Nephron progenitor cell (in vitro differentiated cells): ENCODE results near the gene NCDN.
A peak's percentile ranks its signal among the peaks of the same experiment; 100 is the strongest.

ENCODE experiments used
- DNase-seq: peaks from one replicate; pipeline ENCODE4 v3.0.0; 2021
- H3K27ac Mint-ChIP-seq: 2 replicates; pipeline ENCODE4 v1.8.0; 2021; ENCODE audit warnings: mild to moderate bottlenecking, moderate library complexity, mixed read lengths
- H3K27me3 Mint-ChIP-seq: 2 replicates; pipeline ENCODE4 v1.8.0; 2021; ENCODE audit warnings: mild to moderate bottlenecking, low read depth, mixed read lengths; ENCODE audit not compliant: poor library complexity
- H3K36me3 Mint-ChIP-seq: 2 replicates; pipeline ENCODE4 v1.8.0; 2021; ENCODE audit warnings: low read depth, mixed read lengths
- H3K4me1 Mint-ChIP-seq: 2 replicates; pipeline ENCODE4 v1.8.0; 2021; ENCODE audit warnings: mixed read lengths
- H3K4me3 Mint-ChIP-seq: 2 replicates; pipeline ENCODE4 v1.8.0; 2021; ENCODE audit warnings: mild to moderate bottlenecking, moderate library complexity, mixed read lengths
- H3K9me3 Mint-ChIP-seq: 2 replicates; pipeline ENCODE4 v1.8.0; 2021; ENCODE audit warnings: mild to moderate bottlenecking, moderate library complexity, mixed read lengths
- TF ChIP-seq, protein P1 (sequence below): fragments of 200-600 bp; sonication (generic); IDR thresholded peaks from 2 replicates; pipeline ENCODE4 v1.5.0; 2021; ENCODE audit warnings: antibody characterized with exemption

The NCDN gene

DNA sequence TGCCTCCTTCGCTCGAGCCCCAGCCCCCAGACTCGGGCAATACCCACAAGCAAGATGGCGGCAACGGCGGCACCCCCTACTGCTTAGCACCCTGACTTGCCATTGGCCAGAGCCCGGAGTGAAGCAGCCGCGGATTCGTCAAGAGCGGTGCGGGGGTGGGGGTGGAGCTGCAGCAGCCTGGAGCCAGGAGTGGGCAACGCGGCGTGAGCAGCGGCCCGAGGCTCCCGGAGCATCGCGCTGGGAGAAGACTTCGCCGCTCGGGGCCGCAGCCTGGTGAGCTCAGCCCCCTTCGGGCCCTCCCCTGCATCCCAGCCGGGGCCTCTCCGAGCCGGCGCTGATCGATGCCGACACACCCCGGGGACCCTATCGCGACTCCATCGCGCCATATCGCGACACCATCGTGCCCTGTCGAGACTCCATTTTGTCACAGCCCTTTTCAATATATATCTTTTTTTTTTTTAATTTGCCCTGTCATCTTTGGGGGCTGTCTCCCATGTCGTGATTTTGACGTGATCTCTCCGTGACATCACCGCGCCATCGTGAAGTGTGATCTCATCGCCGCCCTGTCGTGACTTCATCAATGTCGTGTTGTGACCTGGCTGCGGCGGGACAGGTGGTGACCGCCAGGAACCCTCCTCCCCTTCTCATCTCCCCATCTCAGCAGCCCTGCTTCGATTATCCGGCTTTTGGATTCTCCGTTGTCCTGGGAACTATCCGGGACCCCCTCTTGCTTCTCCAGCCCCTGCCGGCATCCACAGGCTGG lies at the start of gene NCDN:
Gene NCDN (plus strand): TSS at position 189 of the 763 bp plus-strand sequence. CDS start 392 bp downstream, at position 581.
- Mint-ChIP-seq H3K27me3 (no peaks in the 10 kb centered on the region), H3K4me1 (peaks cover 50% of the 10 kb centered on the region), H3K9me3 (no peaks in the 10 kb centered on the region), H3K36me3 (peaks cover 8% of the 10 kb centered on the region), H3K4me3 (peak within 1 kb of the TSS; percentile 98), H3K27ac (peak within 1 kb of the TSS; percentile 98)
- TF ChIP-seq, protein P1, sequence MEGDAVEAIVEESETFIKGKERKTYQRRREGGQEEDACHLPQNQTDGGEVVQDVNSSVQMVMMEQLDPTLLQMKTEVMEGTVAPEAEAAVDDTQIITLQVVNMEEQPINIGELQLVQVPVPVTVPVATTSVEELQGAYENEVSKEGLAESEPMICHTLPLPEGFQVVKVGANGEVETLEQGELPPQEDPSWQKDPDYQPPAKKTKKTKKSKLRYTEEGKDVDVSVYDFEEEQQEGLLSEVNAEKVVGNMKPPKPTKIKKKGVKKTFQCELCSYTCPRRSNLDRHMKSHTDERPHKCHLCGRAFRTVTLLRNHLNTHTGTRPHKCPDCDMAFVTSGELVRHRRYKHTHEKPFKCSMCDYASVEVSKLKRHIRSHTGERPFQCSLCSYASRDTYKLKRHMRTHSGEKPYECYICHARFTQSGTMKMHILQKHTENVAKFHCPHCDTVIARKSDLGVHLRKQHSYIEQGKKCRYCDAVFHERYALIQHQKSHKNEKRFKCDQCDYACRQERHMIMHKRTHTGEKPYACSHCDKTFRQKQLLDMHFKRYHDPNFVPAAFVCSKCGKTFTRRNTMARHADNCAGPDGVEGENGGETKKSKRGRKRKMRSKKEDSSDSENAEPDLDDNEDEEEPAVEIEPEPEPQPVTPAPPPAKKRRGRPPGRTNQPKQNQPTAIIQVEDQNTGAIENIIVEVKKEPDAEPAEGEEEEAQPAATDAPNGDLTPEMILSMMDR = no peak
- DNase-seq = peak; percentile 95

- no peak for DNase-seq
- Mint-ChIP-seq H3K4me3 (no peak overlapping the region), H3K27me3 (no peaks in the 10 kb centered on the region), H3K36me3 (peaks cover 31% of the 10 kb centered on the region), H3K27ac (no peak overlapping the region), H3K9me3 (no peaks in the 10 kb centered on the region), H3K4me1 (no peaks in the 10 kb centered on the region)
- TF ChIP-seq, protein P1 = no peak
Measured at GRCh38 chr1:35507947-35508346, 49.7 kb upstream of the NCDN start.

DNA sequence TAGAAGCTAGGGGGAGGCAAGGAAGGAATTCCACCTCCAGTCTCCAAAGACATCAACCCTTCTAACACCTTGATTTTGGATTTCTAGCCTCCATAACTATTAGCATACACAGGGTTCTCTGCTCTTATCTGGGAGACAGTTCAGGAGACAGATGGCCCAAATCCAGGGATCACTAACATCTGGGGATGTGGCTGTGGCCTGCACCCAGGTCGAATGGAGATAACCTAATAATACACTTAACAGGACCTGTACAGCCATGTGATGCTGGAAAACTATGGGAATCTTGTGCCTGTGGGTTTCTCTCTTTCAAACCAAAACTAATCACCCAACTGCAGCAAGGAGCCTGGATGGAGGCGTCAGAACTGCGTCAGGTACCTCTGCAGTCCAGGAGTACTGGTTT lies 48.0 kb upstream of the NCDN start:
- Mint-ChIP-seq H3K36me3 (peaks cover 40% of the 10 kb centered on the region), H3K27ac (no peak overlapping the region), H3K4me1 (no peaks in the 10 kb centered on the region), H3K27me3 (no peaks in the 10 kb centered on the region), H3K4me3 (no peak overlapping the region), H3K9me3 (peaks cover 8% of the 10 kb centered on the region)
- no peak for DNase-seq
- TF ChIP-seq, protein P1 = no peak

DNA sequence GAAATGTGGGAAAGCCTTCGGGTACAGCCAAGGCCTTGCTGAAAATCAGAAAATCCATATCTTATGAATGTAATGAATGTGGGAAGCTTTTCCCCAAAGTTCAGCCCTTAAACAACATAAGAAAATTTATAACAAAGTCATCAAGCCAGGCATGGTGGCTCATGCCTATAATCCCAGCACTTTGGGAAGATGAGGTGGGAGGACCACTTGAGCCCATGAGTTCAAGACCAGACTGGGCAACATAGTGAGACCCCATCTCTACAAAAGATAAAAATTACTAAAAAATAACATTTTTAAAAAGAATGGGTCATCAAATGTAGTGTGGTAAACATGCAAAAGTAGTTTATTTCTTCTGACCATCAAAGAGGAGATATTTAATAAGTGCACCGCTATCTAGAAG lies 46.3 kb upstream of the NCDN start:
- Mint-ChIP-seq H3K4me3 (no peak overlapping the region), H3K27me3 (peaks cover 2% of the 10 kb centered on the region), H3K27ac (no peak overlapping the region), H3K4me1 (no peaks in the 10 kb centered on the region), H3K9me3 (peaks cover 25% of the 10 kb centered on the region), H3K36me3 (peaks cover 41% of the 10 kb centered on the region)
- TF ChIP-seq, protein P1 = no peak
- no peak for DNase-seq

GRCh38 chr1:35518183-35518582 lies 39.4 kb upstream of the NCDN start:
- DNase-seq = no peak
- peaks cover 5% of the 10 kb centered on the region for H3K27me3 Mint-ChIP-seq
- H3K36me3 Mint-ChIP-seq = peaks cover 77% of the 10 kb centered on the region
- H3K9me3 Mint-ChIP-seq = peaks cover 59% of the 10 kb centered on the region
- no peaks in the 10 kb centered on the region for H3K4me1 Mint-ChIP-seq
- no peak overlapping the region for H3K4me3 Mint-ChIP-seq
- TF ChIP-seq, protein P1 = no peak
- no peak overlapping the region for H3K27ac Mint-ChIP-seq

GRCh38 chr1:35519432-35519831 lies 38.2 kb upstream of the NCDN start:
- Mint-ChIP-seq H3K36me3 (peaks cover 80% of the 10 kb centered on the region), H3K4me3 (no peak overlapping the region), H3K27ac (peak overlapping the region; percentile 51), H3K27me3 (peaks cover 5% of the 10 kb centered on the region), H3K9me3 (peaks cover 55% of the 10 kb centered on the region), H3K4me1 (no peaks in the 10 kb centered on the region)
- TF ChIP-seq, protein P1 = no peak
- no peak for DNase-seq
